Kidney epithelial cell (primary cell): ENCODE results near the gene SMG1. TPM values are rescaled to one million over a fixed set of nuclear protein-coding genes. Genes with fewer than 3 reads are reported as not detected.

ENCODE experiments used
- DNase-seq: peaks from one replicate; pipeline ENCODE4 v3.0.0-alpha.2; 2010; ENCODE audit warnings: low read depth
- H3K27me3 ChIP-seq: 2 replicates; pipeline ENCODE4 v1.6.0; 2011; ENCODE audit warnings: low read length; ENCODE audit not compliant: control insufficient read depth, insufficient read depth
- H3K36me3 ChIP-seq: 2 replicates; pipeline ENCODE4 v1.5.1; 2011; ENCODE audit warnings: low read length; ENCODE audit not compliant: control insufficient read depth, insufficient read depth
- H3K4me3 ChIP-seq: 2 replicates; pipeline ENCODE4 v1.5.1; 2011; ENCODE audit warnings: low read depth, mild to moderate bottlenecking, control low read depth, low read length
- CTCF ChIP-seq: IDR thresholded peaks from 2 replicates; pipeline ENCODE4 v1.5.1; 2011; ENCODE audit warnings: mild to moderate bottlenecking, moderate library complexity, low read length, control low read depth, inconsistent platforms; ENCODE audit not compliant: insufficient read depth, poor library complexity, severe bottlenecking
- total RNA-seq: library from RNA; depleted of rRNA; stranded (reverse); fragments of >200 nt; gene quantifications from 2 replicates; pipeline ENCODE4 v1.2.3, GENCODE V29; 2015

Gene SMG1
- total RNA-seq, 1 donor from 2014 or later = 51.5 TPM

GRCh38 chr16:18948372-18949020 lies 22.3 kb upstream of the SMG1 start:
- no peak for DNase-seq
- no peak for TF ChIP-seq CTCF
- Histone ChIP-seq H3K36me3 (no peaks in the 10 kb centered on the region), H3K4me3 (no peak overlapping the region), H3K27me3 (no peaks in the 10 kb centered on the region)

- Histone ChIP-seq H3K36me3 (no peaks in the 10 kb centered on the region), H3K4me3 (no peak overlapping the region), H3K27me3 (no peaks in the 10 kb centered on the region)
- TF ChIP-seq CTCF = no peak
- no peak for DNase-seq
These were observed 19.0 kb upstream of the SMG1 start for GRCh38 chr16:18945233-18945632.

- no peaks in the 10 kb centered on the region for H3K36me3 ChIP-seq
- H3K4me3 ChIP-seq = no peak overlapping the region
- no peak for TF ChIP-seq CTCF
- no peaks in the 10 kb centered on the region for H3K27me3 ChIP-seq
- no peak for DNase-seq
These were observed 17.2 kb upstream of the SMG1 start for GRCh38 chr16:18943414-18943813.

GRCh38 chr16:18942061-18942460 lies 15.9 kb upstream of the SMG1 start:
- TF ChIP-seq CTCF = no peak
- H3K27me3 ChIP-seq = no peaks in the 10 kb centered on the region
- H3K36me3 ChIP-seq = no peaks in the 10 kb centered on the region
- no peak for DNase-seq
- H3K4me3 ChIP-seq = no peak overlapping the region

- no peak for DNase-seq
- Histone ChIP-seq H3K27me3 (no peaks in the 10 kb centered on the region), H3K4me3 (no peak overlapping the region), H3K36me3 (no peaks in the 10 kb centered on the region)
- no peak for TF ChIP-seq CTCF
These were observed 15.3 kb upstream of the SMG1 start for GRCh38 chr16:18941471-18941870.

GRCh38 chr16:18938986-18939385 lies 12.8 kb upstream of the SMG1 start:
- no peak overlapping the region for H3K4me3 ChIP-seq
- no peak for TF ChIP-seq CTCF
- H3K27me3 ChIP-seq = no peaks in the 10 kb centered on the region
- DNase-seq = no peak
- H3K36me3 ChIP-seq = no peaks in the 10 kb centered on the region
